Spleen (tissue), 7 donors: Measurements from ENCODE around the gene PHC2.

Experiments used
- CTCF ChIP-seq, 11 experiments: fragments of 200-600 bp in 7 of 11; fragments of 450-650 bp in 4 of 11; sonication (generic) in 4 of 11; IDR thresholded peaks in 8 of 11; conservative IDR thresholded peaks in 3 of 11; 1 replicate in 7 of 11; 2 replicates in 4 of 11; pipeline versions ENCODE4 v1.4.0 to v1.8.0; 2016 to 2021; ENCODE audit warnings: antibody characterized with exemption in 11 of 11, inconsistent platforms in 4 of 11, mild to moderate bottlenecking in 1 of 11
- POLR2A ChIP-seq, 3 donors: fragments of 450-650 bp; IDR thresholded peaks; one replicate each; pipeline ENCODE4 v1.5.1; 2017; ENCODE audit warnings: antibody characterized with exemption in 3 of 3, mild to moderate bottlenecking in 1 of 3
- donor health status: DM: no; HTN: no; CAD: no; lungs with moderate emphysema.
- donor health status: DM: no; HTN: no; CAD: no.
- donor health status: DM: no; HTN: no; CAD: no.

- TF ChIP-seq CTCF (IDR thresholded peaks at IDR 0.05 in 8 of 11, conservative IDR thresholded peaks at IDR 0.05 in 3 of 11) (no peak), POLR2A (IDR thresholded peaks at IDR 0.05) (no peak)
Measured at GRCh38 chr1:33443705-33444180, 12.8 kb upstream of the PHC2 start.
